Neural cell (in vitro differentiated cells): Measurements from ENCODE around the gene LTO1. TPM values are rescaled to one million over a fixed set of nuclear protein-coding genes. Genes with fewer than 3 reads are reported as not detected.

ENCODE experiments used
- H2AFZ ChIP-seq: fragments of 200-600, 300-800 bp; sonication (generic), shearing (Covaris generic); 2 replicates; pipeline ENCODE4 v1.6.0; 2014; ENCODE audit warnings: low read depth, mild to moderate bottlenecking, antibody characterized with exemption, low read length, moderate library complexity
- H3F3A ChIP-seq: fragments of 200-600 bp; shearing (Covaris generic); 2 replicates; pipeline ENCODE4 v1.6.1; 2016; ENCODE audit warnings: mild to moderate bottlenecking, moderate library complexity, mixed read lengths, antibody characterized with exemption, low read length; ENCODE audit not compliant: insufficient read depth, poor library complexity, severe bottlenecking
- H3K27ac ChIP-seq: fragments of 200-600, 300-800 bp; sonication (generic), shearing (Covaris generic); 2 replicates; pipeline ENCODE4 v1.5.1; 2014; ENCODE audit warnings: mild to moderate bottlenecking, low read length, moderate library complexity
- H3K27me3 ChIP-seq: fragments of 300-800, 200-600 bp; sonication (generic), shearing (Covaris generic); 2 replicates; pipeline ENCODE4 v1.6.0; 2014; ENCODE audit warnings: mild to moderate bottlenecking, low read depth, low read length, moderate library complexity; ENCODE audit not compliant: insufficient read depth
- H3K36me3 ChIP-seq: fragments of 300-800, 200-600 bp; sonication (generic), shearing (Covaris generic); 2 replicates; pipeline ENCODE4 v1.5.1; 2014; ENCODE audit warnings: mild to moderate bottlenecking, antibody characterized with exemption, low read length, moderate library complexity; ENCODE audit not compliant: insufficient read depth
- H3K4me2 ChIP-seq: fragments of 300-800, 200-600 bp; sonication (generic), shearing (Covaris generic); 2 replicates; pipeline ENCODE4 v1.6.0; 2014; ENCODE audit warnings: mild to moderate bottlenecking, low read length
- H3K4me3 ChIP-seq: fragments of 300-800, 200-600 bp; sonication (generic), shearing (Covaris generic); 2 replicates; pipeline ENCODE4 v1.5.1; 2014; ENCODE audit warnings: mild to moderate bottlenecking, low read length, moderate library complexity
- H3K79me2 ChIP-seq: fragments of 200-600 bp; shearing (Covaris generic); replicated peaks from 2 replicates; pipeline ENCODE4 v1.6.0; 2014; ENCODE audit warnings: mild to moderate bottlenecking, low read length, moderate library complexity; ENCODE audit not compliant: insufficient read depth
- H3K9ac ChIP-seq: fragments of 300-800, 200-600 bp; sonication (generic), shearing (Covaris generic); 2 replicates; pipeline ENCODE4 v1.6.1; 2016; ENCODE audit warnings: mild to moderate bottlenecking, low read length, mixed read lengths
- H3K9me2 ChIP-seq: fragments of 200-600 bp; shearing (Covaris generic); 2 replicates; pipeline ENCODE4 v1.6.1; 2016; ENCODE audit warnings: mild to moderate bottlenecking, low read length, mixed read lengths; ENCODE audit not compliant: insufficient read depth
- H3K9me3 ChIP-seq: fragments of 200-600, 300-800 bp; sonication (generic), shearing (Covaris generic); 2 replicates; pipeline ENCODE4 v1.6.1; 2016; ENCODE audit warnings: mild to moderate bottlenecking, mixed run types, low read length, moderate library complexity, mixed read lengths
- H4K20me1 ChIP-seq: fragments of 200-600 bp; shearing (Covaris generic); 2 replicates; pipeline ENCODE4 v1.6.1; 2016; ENCODE audit warnings: mild to moderate bottlenecking, mixed run types; ENCODE audit not compliant: insufficient read depth
- EP300 ChIP-seq: fragments of 450-650 bp; conservative IDR thresholded peaks from 2 replicates; pipeline ENCODE4 v1.6.1; 2014; ENCODE audit warnings: antibody characterized with exemption, mild to moderate bottlenecking, moderate library complexity; ENCODE audit not compliant: poor library complexity, severe bottlenecking
- EZH2 ChIP-seq: fragments of 200-600, 300-800 bp; shearing (Covaris generic), sonication (generic); IDR thresholded peaks from 2 replicates; pipeline ENCODE4 v1.6.1; 2014; ENCODE audit warnings: antibody characterized with exemption, low read length, borderline replicate concordance, mild to moderate bottlenecking; ENCODE audit not compliant: insufficient read depth, poor library complexity, severe bottlenecking
- MXI1 ChIP-seq: fragments of 450-650 bp; conservative IDR thresholded peaks from 2 replicates; pipeline ENCODE4 v1.6.1; 2014; ENCODE audit warnings: antibody characterized with exemption, mild to moderate bottlenecking; ENCODE audit not compliant: poor library complexity, severe bottlenecking
- POLR2AphosphoS5 ChIP-seq: IDR thresholded peaks from 2 replicates; pipeline ENCODE4 v1.6.1; 2012
- RAD21 ChIP-seq: fragments of 450-650 bp; conservative IDR thresholded peaks from 2 replicates; pipeline ENCODE4 v1.6.1; 2014; ENCODE audit warnings: antibody characterized with exemption, mild to moderate bottlenecking, moderate library complexity
- SMC3 ChIP-seq: fragments of 450-650 bp; conservative IDR thresholded peaks from 2 replicates; pipeline ENCODE4 v1.6.1; 2014; ENCODE audit warnings: antibody characterized with exemption, mild to moderate bottlenecking, moderate library complexity; ENCODE audit not compliant: poor library complexity
- TAF1 ChIP-seq: IDR thresholded peaks from 2 replicates; pipeline ENCODE4 v1.6.1; 2012; ENCODE audit warnings: low read depth
- polyA plus RNA-seq: library from polyadenylated mRNA; depleted of rRNA; stranded (reverse); fragments of >200 nt; gene quantifications from 2 replicates; pipeline ENCODE4 v1.2.3, GENCODE V29; 2014
- TF ChIP-seq, protein P1 (sequence below): fragments of 450-650 bp; IDR thresholded peaks from 2 replicates; pipeline ENCODE4 v1.5.1; 2014; ENCODE audit warnings: antibody characterized with exemption, mild to moderate bottlenecking, moderate library complexity; ENCODE audit not compliant: poor library complexity, severe bottlenecking
- TF ChIP-seq, protein P2 (sequence below): IDR thresholded peaks from 2 replicates; pipeline ENCODE4 v1.6.1; 2012; ENCODE audit warnings: borderline replicate concordance

Gene LTO1
- polyA plus RNA-seq, 1 donor from 2014 or later: 44.4 TPM

DNA sequence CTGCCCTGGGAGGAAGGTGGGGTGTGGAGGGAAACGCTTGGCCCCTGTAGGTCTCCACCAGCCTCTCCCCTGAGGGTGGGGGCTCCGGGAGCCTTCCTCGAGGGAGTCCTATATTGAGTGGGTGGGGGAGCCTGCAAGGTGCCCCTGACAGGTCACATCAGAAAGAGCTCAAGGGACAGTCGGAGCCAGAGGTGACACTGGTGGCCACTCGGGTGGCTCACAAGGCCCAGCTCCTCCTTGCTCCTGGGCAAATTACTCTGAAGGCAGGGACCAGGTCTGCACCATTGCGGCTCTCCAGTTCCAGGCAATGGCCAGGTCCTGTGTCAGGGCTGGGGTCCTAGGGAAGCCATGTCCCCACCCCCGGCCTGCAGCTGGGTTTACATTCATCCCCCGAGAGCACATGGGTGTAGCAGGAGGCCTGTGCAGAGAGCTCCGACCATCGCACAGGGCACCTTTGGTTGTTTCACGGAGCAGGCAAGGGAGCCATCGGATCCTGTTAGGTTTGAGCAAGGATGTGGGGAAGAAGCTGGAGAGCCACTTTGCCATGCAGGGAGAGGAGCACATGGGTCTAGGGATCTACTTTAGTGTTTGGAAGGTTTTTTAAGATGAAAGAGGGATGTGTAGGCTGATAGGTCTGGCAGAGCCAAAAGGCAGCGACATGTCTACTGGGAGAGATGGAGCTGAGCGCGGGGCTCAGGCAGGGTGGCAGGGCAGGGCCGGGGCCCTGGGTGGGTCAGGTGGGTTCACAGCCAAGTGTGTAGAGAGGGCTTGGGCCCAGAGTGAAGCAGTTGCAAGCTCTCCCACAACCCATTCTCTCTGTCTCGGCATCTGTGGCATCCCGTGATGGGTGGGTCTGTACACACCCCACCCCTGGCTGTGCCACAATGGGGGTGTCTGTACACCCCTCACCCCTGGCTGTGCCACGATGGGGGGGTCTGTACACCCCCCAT, 19.4 kb downstream of the LTO1 start:
- Histone ChIP-seq H3K4me3 (no peak overlapping the region), H3K36me3 (no peaks in the 10 kb centered on the region), H3K4me2 (no peak overlapping the region), H3F3A (no peaks in the 10 kb centered on the region), H4K20me1 (no peaks in the 10 kb centered on the region), H2AFZ (no peak overlapping the region), H3K9me3 (no peaks in the 10 kb centered on the region), H3K27ac (no peak overlapping the region), H3K27me3 (no peaks in the 10 kb centered on the region), H3K9ac (no peak overlapping the region), H3K9me2 (no peaks in the 10 kb centered on the region), H3K79me2 (no peaks in the 10 kb centered on the region)
- TF ChIP-seq MXI1 (no peak), POLR2AphosphoS5 (no peak), EP300 (no peak), TAF1 (no peak), RAD21 (no peak), EZH2 (no peak), SMC3 (no peak)
- TF ChIP-seq, protein P1, sequence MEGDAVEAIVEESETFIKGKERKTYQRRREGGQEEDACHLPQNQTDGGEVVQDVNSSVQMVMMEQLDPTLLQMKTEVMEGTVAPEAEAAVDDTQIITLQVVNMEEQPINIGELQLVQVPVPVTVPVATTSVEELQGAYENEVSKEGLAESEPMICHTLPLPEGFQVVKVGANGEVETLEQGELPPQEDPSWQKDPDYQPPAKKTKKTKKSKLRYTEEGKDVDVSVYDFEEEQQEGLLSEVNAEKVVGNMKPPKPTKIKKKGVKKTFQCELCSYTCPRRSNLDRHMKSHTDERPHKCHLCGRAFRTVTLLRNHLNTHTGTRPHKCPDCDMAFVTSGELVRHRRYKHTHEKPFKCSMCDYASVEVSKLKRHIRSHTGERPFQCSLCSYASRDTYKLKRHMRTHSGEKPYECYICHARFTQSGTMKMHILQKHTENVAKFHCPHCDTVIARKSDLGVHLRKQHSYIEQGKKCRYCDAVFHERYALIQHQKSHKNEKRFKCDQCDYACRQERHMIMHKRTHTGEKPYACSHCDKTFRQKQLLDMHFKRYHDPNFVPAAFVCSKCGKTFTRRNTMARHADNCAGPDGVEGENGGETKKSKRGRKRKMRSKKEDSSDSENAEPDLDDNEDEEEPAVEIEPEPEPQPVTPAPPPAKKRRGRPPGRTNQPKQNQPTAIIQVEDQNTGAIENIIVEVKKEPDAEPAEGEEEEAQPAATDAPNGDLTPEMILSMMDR: no peak
- TF ChIP-seq, protein P2, sequence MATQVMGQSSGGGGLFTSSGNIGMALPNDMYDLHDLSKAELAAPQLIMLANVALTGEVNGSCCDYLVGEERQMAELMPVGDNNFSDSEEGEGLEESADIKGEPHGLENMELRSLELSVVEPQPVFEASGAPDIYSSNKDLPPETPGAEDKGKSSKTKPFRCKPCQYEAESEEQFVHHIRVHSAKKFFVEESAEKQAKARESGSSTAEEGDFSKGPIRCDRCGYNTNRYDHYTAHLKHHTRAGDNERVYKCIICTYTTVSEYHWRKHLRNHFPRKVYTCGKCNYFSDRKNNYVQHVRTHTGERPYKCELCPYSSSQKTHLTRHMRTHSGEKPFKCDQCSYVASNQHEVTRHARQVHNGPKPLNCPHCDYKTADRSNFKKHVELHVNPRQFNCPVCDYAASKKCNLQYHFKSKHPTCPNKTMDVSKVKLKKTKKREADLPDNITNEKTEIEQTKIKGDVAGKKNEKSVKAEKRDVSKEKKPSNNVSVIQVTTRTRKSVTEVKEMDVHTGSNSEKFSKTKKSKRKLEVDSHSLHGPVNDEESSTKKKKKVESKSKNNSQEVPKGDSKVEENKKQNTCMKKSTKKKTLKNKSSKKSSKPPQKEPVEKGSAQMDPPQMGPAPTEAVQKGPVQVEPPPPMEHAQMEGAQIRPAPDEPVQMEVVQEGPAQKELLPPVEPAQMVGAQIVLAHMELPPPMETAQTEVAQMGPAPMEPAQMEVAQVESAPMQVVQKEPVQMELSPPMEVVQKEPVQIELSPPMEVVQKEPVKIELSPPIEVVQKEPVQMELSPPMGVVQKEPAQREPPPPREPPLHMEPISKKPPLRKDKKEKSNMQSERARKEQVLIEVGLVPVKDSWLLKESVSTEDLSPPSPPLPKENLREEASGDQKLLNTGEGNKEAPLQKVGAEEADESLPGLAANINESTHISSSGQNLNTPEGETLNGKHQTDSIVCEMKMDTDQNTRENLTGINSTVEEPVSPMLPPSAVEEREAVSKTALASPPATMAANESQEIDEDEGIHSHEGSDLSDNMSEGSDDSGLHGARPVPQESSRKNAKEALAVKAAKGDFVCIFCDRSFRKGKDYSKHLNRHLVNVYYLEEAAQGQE: no peak

DNA sequence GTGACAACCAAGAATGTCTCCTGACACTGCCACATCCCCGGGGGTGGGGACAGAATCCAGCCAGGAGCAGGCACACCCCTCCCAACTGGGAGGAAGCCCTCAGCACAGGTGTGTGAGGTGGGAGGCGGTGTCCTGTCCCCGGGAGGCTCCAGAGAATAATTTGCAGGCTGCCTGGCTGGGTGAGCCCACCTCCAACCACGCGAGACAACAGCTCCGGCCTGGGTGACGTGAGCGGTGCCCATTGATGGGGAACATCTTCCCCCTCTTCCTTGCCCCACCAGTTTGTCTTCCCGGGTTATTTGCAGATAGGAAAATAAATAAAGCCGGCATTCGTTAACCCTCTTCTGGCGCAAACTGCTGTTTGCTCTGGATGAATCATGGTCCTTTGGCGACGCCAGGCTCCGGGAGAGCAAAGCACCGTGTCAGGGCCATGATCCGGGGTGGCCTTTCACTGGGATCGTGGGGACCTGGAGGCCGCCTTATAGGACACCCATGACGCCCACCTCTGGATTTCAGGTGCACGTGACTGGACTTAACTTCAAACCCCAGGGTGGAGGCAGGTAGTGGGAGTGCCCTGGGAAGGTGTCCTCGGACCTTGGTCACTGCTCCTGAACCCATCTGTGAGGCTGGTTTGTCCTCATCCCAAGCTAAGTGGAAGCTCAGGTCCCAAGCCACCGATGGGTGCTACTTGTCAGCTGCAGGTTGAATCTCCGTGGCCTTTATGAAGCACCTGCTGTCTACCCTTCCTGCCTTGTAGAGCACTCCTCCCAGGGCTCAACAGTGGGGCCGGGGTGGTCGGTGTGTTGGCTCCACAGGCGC, 20.3 kb downstream of the LTO1 start:
- Histone ChIP-seq H3K9ac (no peak overlapping the region), H3F3A (no peaks in the 10 kb centered on the region), H2AFZ (no peak overlapping the region), H3K9me3 (no peaks in the 10 kb centered on the region), H3K9me2 (no peaks in the 10 kb centered on the region), H3K36me3 (no peaks in the 10 kb centered on the region), H3K27me3 (no peaks in the 10 kb centered on the region), H3K4me3 (no peak overlapping the region), H3K79me2 (no peaks in the 10 kb centered on the region), H4K20me1 (no peaks in the 10 kb centered on the region), H3K27ac (no peak overlapping the region), H3K4me2 (no peak overlapping the region)
- TF ChIP-seq TAF1 (no peak), MXI1 (no peak), POLR2AphosphoS5 (no peak), EZH2 (no peak), EP300 (no peak), SMC3 (no peak), RAD21 (no peak)
- TF ChIP-seq, protein P1: no peak
- TF ChIP-seq, protein P2: no peak
